Right cardiac atrium (tissue), 5 donors: Measurements from ENCODE around the gene CCDC134. TPM values are rescaled to one million over a fixed set of nuclear protein-coding genes. Genes with fewer than 3 reads are reported as not detected.

ENCODE experiments used
- ATAC-seq, 2 donors: fragments of 200-7000 bp; cut with Tn5 transposase; one replicate each; pipeline versions ENCODE4 v1.8.0 to v1.9.1; 2020; ENCODE audit warnings: moderate library complexity in 2 of 2, mild to moderate bottlenecking in 1 of 2
- DNase-seq, 3 donors: peaks; one replicate each; pipeline ENCODE4 v3.0.0-alpha.2; 2020
- H3K27ac ChIP-seq: one replicate; pipeline ENCODE4 v1.5.1; 2013; ENCODE audit warnings: mild to moderate bottlenecking, low read length, control low read depth, moderate library complexity
- H3K27me3 ChIP-seq: one replicate; pipeline ENCODE4 v1.6.1; 2013; ENCODE audit not compliant: control insufficient read depth, insufficient read depth
- H3K4me1 ChIP-seq: one replicate; pipeline ENCODE4 v1.6.1; 2013; ENCODE audit warnings: low read length; ENCODE audit not compliant: control insufficient read depth, insufficient read depth
- H3K4me3 ChIP-seq: one replicate; pipeline ENCODE4 v1.5.1; 2013; ENCODE audit warnings: low read length, control low read depth
- H3K9me3 ChIP-seq: one replicate; pipeline ENCODE4 v1.6.1; 2013; ENCODE audit warnings: low read length; ENCODE audit not compliant: control insufficient read depth
- WGBS: extraction: QIAGEN DNeasy Blood & Tissue Kit; methylation state at CpG from one replicate; pipeline ENCODE4 v1.1.7; 2013; 5-methylcytosine and 5-hydroxymethylcytosine counted together
- intact Hi-C, 4 donors: fragments of 100-400 bp; cut with DNase I; formaldehyde crosslinking; loops; one replicate each; pipeline versions ENCODE4 v1.11.0 to v1.14.0; 2022 to 2023
- polyA plus RNA-seq: library from polyadenylated mRNA; stranded (reverse); fragments of 200-250 nt; gene quantifications from one replicate; pipeline ENCODE4 v1.2.3, GENCODE V29; 2013
- total RNA-seq, 4 donors: library from RNA; stranded (reverse); fragmentation: NEBNext Ultra II Directional; extraction: Animal tissue kit (Norgen Biotek cat#: 25700); gene quantifications; one replicate each; pipeline ENCODE4 v1.2.1, GENCODE V29; 2021
- donor health status: healthy with polysubstance abuse.
- donor health status: DM: no; HTN: yes; CAD: no.
- donor health status: DM: no; HTN: no; CAD: no.
- donor health status: DM: no; HTN: yes; CAD: no; lungs with severe emphysema.
- donor health status: DM: yes; HTN: yes; CAD: no.

CCDC134 gene
- total and polyA plus RNA-seq, 5 donors: 2.2 to 6.6 (median 4.8) TPM

GRCh38 chr22:41845380-41846267 is 45.1 kb downstream of the CCDC134 start:
- Histone ChIP-seq H3K27me3 (no peaks in the 10 kb centered on the region), H3K9me3 (no peaks in the 10 kb centered on the region), H3K27ac (peak overlapping the region; percentile 43), H3K4me1 (peaks cover 19% of the 10 kb centered on the region), H3K4me3 (no peak overlapping the region)
- DNase-seq (no peak), ATAC-seq (peak in 1 of 2 donors; percentile 33)
- 35% methylated on average over 4 of the region's 4 CpGs for WGBS
- intact Hi-C loops: no loop called here

GRCh38 chr22:41846268-41846987 is 45.9 kb downstream of the CCDC134 start:
- Histone ChIP-seq H3K9me3 (no peaks in the 10 kb centered on the region), H3K4me1 (peaks cover 15% of the 10 kb centered on the region), H3K27ac (no peak overlapping the region), H3K27me3 (no peaks in the 10 kb centered on the region), H3K4me3 (no peak overlapping the region)
- ATAC-seq (peak in 1 of 2 donors; percentile 9), DNase-seq (no peak)
- 61% methylated on average over 10 of the region's 10 CpGs for WGBS
- intact Hi-C loops: no loop called here

GRCh38 chr22:41847300-41847699 is 46.8 kb downstream of the CCDC134 start:
- peak overlapping the region; percentile 17 for H3K27ac ChIP-seq
- intact Hi-C loops: no loop called here
- no peaks in the 10 kb centered on the region for H3K27me3 ChIP-seq
- H3K9me3 ChIP-seq: no peaks in the 10 kb centered on the region
- peaks cover 15% of the 10 kb centered on the region for H3K4me1 ChIP-seq
- ATAC-seq (no peak), DNase-seq (no peak)
- H3K4me3 ChIP-seq: no peak overlapping the region
- WGBS: 67% methylated on average over 2 of the region's 2 CpGs

- ATAC-seq (peak; percentile 68 to 78), DNase-seq (peak in 2 of 3 donors; percentile 64 to 79)
- 57% methylated on average over 5 of the region's 5 CpGs for WGBS
- intact Hi-C loops: no loop called here
- no peaks in the 10 kb centered on the region for H3K27me3 ChIP-seq
- peaks cover 17% of the 10 kb centered on the region for H3K4me1 ChIP-seq
- H3K27ac ChIP-seq: no peak overlapping the region
- H3K4me3 ChIP-seq: no peak overlapping the region
- H3K9me3 ChIP-seq: no peaks in the 10 kb centered on the region
These were observed 48.0 kb downstream of the CCDC134 start for GRCh38 chr22:41848468-41848867.

- no peak overlapping the region for H3K4me3 ChIP-seq
- no peak for DNase-seq
- intact Hi-C loops: no loop called here
- no peak overlapping the region for H3K27ac ChIP-seq
- H3K4me1 ChIP-seq: peaks cover 10% of the 10 kb centered on the region
- 79% methylated on average over 2 of the region's 2 CpGs for WGBS
- no peak for ATAC-seq
- no peaks in the 10 kb centered on the region for H3K27me3 ChIP-seq
- H3K9me3 ChIP-seq: no peaks in the 10 kb centered on the region
These were observed 56.0 kb downstream of the CCDC134 start for GRCh38 chr22:41856469-41856868.

GRCh38 chr22:41857155-41857859 is 56.8 kb downstream of the CCDC134 start:
- Histone ChIP-seq H3K27me3 (no peaks in the 10 kb centered on the region), H3K4me1 (peaks cover 13% of the 10 kb centered on the region), H3K9me3 (no peaks in the 10 kb centered on the region), H3K4me3 (no peak overlapping the region), H3K27ac (peak overlapping the region; percentile 88)
- 53% methylated on average over 7 of the region's 7 CpGs for WGBS
- peak; percentile 53 to 72 for ATAC-seq
- peak in 2 of 3 donors; percentile 25 to 63 for DNase-seq
- intact Hi-C loops: no loop called here

GRCh38 chr22:41857860-41858199 is 57.4 kb downstream of the CCDC134 start:
- Histone ChIP-seq H3K27ac (peak overlapping the region; percentile 88), H3K4me1 (peaks cover 16% of the 10 kb centered on the region), H3K4me3 (no peak overlapping the region), H3K9me3 (no peaks in the 10 kb centered on the region), H3K27me3 (no peaks in the 10 kb centered on the region)
- ATAC-seq (no peak), DNase-seq (no peak)
- intact Hi-C loops: no loop called here

- WGBS: 41% methylated on average over 4 of the region's 4 CpGs
- DNase-seq (no peak), ATAC-seq (no peak)
- Histone ChIP-seq H3K4me1 (peaks cover 13% of the 10 kb centered on the region), H3K9me3 (no peaks in the 10 kb centered on the region), H3K27ac (peak overlapping the region; percentile 50), H3K4me3 (no peak overlapping the region), H3K27me3 (no peaks in the 10 kb centered on the region)
- intact Hi-C loops: no loop called here
These were observed 61.7 kb downstream of the CCDC134 start for GRCh38 chr22:41862160-41862529.

- peak overlapping the region; percentile 50 for H3K27ac ChIP-seq
- peak in 1 of 2 donors; percentile 42 for ATAC-seq
- no peak overlapping the region for H3K4me3 ChIP-seq
- no peak for DNase-seq
- no peaks in the 10 kb centered on the region for H3K9me3 ChIP-seq
- intact Hi-C loops: no loop called here
- no peaks in the 10 kb centered on the region for H3K27me3 ChIP-seq
- 66% methylated on average over 11 of the region's 11 CpGs for WGBS
- peaks cover 12% of the 10 kb centered on the region for H3K4me1 ChIP-seq
These were observed 62.2 kb downstream of the CCDC134 start for GRCh38 chr22:41862530-41863266.

GRCh38 chr22:41863472-41863871 is 63.0 kb downstream of the CCDC134 start:
- no peak overlapping the region for H3K27ac ChIP-seq

More at GRCh38 chr22:41863472-41863871, 63.0 kb downstream of the CCDC134 start:
- H3K27me3 ChIP-seq: no peaks in the 10 kb centered on the region
- ATAC-seq: no peak
- WGBS: 89% methylated on average over 2 of the region's 2 CpGs
- peaks cover 11% of the 10 kb centered on the region for H3K4me1 ChIP-seq
- no peak for DNase-seq
- no peaks in the 10 kb centered on the region for H3K9me3 ChIP-seq
- intact Hi-C loops: no loop called here
- no peak overlapping the region for H3K4me3 ChIP-seq
